ENCODE measurements around the gene CPLX3.

GRCh38 chr15:74854453-74855022, 28.1 kb downstream of the CPLX3 start:
- TF ChIP-seq POLR2A (IDR thresholded peaks at IDR 0.05) (no peak), CTCF (IDR thresholded peaks at IDR 0.05) (no peak)

All from breast epithelium (tissue), 3 donors.